ENCODE data around the gene THEM4. TPM values are rescaled to one million over a fixed set of nuclear protein-coding genes. Genes with fewer than 3 reads are reported as not detected.

THEM4 gene
- total RNA-seq, 3 donors from 2014 or later, result 21.6 to 23.7 (median 22.2) TPM

DNA sequence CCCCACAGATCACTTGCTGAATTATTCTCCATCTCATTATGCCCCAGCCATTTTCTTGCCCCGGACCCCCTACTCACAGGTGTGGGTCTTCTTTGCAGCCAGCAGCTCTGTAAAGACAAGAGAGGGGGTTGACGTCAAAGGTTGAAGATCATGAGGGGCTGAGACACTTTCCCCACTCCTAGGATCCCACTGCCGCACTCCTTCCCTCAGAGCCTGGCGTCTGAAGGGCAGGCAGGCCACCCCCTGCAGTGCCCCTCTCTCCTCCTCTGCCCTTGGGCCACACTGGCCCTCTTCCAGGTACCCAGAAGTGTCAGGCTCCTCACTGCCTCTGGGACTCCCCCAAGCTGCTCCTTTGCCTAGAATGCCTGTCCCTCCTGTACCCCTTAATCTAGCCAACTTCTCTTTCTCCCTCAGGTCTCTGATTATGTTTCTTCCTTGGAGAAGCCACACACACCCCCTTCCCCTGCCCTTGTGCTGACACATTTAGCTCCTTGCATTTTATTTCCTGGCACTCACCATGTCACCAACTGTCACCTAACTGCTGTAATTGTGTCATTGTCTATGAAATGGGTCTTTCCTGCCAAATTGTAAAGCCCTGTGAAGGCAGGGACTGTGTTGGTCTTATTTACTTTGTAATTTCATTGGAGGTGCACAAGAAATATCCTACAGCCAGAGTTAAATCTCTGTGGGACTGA, 79.8 kb downstream of the THEM4 start:
- intact Hi-C loops (cut with DNase I; ENCODE audit: low total_unique reads), result no loop called here
- DNase-seq (ENCODE audit: low spot score in 2 of 2), result no peak
- peak overlapping the region; percentile 91 to 95 for H3K27ac ChIP-seq

DNA sequence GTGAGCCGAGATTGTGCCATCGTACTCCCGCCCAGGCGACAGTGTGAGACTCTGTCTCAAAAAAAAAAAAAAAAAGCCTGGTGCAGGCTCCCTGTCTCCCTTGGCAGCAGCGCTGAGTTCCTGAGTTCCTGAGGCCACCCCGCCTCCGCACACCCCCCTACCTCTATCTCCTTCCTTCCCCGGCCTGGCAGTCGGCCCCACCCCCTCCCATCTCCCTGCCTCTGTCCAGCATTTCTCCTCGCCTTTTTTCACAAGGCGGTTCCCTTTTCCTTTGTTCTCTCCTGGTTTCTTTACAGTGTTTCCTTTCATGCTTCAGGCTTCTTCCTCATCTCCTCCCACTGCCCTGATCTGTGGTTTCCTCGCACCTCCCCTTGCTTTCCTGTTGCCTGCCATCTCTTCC, 80.4 kb downstream of the THEM4 start:
- Histone ChIP-seq H3K4me1 (peaks cover 3 to 25% of the 10 kb centered on the region in 2 donors), H3K4me3 (no peak overlapping the region), H3K9me3 (no peaks in the 10 kb centered on the region), H3K27me3 (no peaks in the 10 kb centered on the region), H3K36me3 (no peaks in the 10 kb centered on the region), H3K27ac (peak overlapping the region; percentile 91 to 95)
- intact Hi-C loops (cut with DNase I; ENCODE audit: low total_unique reads), result no loop called here
- TF ChIP-seq POLR2A (IDR thresholded peaks at IDR 0.05) (no peak), POLR2AphosphoS5 (IDR thresholded peaks at IDR 0.05) (no peak)
- TF ChIP-seq, protein P1, sequence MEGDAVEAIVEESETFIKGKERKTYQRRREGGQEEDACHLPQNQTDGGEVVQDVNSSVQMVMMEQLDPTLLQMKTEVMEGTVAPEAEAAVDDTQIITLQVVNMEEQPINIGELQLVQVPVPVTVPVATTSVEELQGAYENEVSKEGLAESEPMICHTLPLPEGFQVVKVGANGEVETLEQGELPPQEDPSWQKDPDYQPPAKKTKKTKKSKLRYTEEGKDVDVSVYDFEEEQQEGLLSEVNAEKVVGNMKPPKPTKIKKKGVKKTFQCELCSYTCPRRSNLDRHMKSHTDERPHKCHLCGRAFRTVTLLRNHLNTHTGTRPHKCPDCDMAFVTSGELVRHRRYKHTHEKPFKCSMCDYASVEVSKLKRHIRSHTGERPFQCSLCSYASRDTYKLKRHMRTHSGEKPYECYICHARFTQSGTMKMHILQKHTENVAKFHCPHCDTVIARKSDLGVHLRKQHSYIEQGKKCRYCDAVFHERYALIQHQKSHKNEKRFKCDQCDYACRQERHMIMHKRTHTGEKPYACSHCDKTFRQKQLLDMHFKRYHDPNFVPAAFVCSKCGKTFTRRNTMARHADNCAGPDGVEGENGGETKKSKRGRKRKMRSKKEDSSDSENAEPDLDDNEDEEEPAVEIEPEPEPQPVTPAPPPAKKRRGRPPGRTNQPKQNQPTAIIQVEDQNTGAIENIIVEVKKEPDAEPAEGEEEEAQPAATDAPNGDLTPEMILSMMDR (IDR thresholded peaks at IDR 0.05), result no peak
- peak; percentile 79 to 86 for DNase-seq (ENCODE audit: low spot score in 2 of 2)

More for the DNA sequence above, 79.8 kb downstream of the THEM4 start:
- TF ChIP-seq, protein P1 (IDR thresholded peaks at IDR 0.05), result no peak
- TF ChIP-seq POLR2AphosphoS5 (IDR thresholded peaks at IDR 0.05), result no peak
- no peak for TF ChIP-seq POLR2A (IDR thresholded peaks at IDR 0.05)
- H3K9me3 ChIP-seq, result no peaks in the 10 kb centered on the region
- peak overlapping the region in 1 of 3 donors; percentile 64 for H3K4me3 ChIP-seq
- H3K27me3 ChIP-seq, result no peaks in the 10 kb centered on the region
- peaks cover 3 to 25% of the 10 kb centered on the region in 2 donors for H3K4me1 ChIP-seq
- no peaks in the 10 kb centered on the region for H3K36me3 ChIP-seq

DNA sequence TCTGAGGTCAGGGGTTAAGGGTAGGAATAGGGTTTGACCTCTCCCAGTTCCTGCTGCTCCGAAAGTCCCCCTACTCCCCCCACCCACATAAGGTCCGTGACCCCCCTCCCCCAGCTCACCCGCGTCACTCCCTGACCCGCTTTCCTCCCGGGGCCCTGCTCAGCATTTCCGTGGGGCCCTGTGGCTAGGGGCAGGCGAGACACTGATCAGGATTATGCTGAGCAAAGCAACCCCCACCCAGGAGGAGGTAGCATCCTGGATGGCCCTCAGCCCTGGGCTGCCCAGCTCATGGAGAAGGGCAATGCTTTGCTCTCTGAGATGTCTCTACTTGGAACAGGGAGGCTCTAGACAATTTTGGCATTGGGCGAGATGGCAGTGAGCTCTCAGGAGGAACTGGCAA, 81.5 kb downstream of the THEM4 start:
- peak overlapping the region in 1 of 2 donors; percentile 29 for H3K27ac ChIP-seq
- H3K4me3 ChIP-seq, result no peak overlapping the region
- TF ChIP-seq, protein P1 (IDR thresholded peaks at IDR 0.05), result no peak
- no peak for TF ChIP-seq POLR2A (IDR thresholded peaks at IDR 0.05)
- no peak for TF ChIP-seq POLR2AphosphoS5 (IDR thresholded peaks at IDR 0.05)
- H3K27me3 ChIP-seq, result no peaks in the 10 kb centered on the region
- peaks cover 3 to 22% of the 10 kb centered on the region in 2 donors for H3K4me1 ChIP-seq
- H3K36me3 ChIP-seq, result no peaks in the 10 kb centered on the region
- intact Hi-C loops (cut with DNase I; ENCODE audit: low total_unique reads), result no loop called here
- no peak for DNase-seq (ENCODE audit: low spot score in 2 of 2)
- H3K9me3 ChIP-seq, result no peaks in the 10 kb centered on the region

DNA sequence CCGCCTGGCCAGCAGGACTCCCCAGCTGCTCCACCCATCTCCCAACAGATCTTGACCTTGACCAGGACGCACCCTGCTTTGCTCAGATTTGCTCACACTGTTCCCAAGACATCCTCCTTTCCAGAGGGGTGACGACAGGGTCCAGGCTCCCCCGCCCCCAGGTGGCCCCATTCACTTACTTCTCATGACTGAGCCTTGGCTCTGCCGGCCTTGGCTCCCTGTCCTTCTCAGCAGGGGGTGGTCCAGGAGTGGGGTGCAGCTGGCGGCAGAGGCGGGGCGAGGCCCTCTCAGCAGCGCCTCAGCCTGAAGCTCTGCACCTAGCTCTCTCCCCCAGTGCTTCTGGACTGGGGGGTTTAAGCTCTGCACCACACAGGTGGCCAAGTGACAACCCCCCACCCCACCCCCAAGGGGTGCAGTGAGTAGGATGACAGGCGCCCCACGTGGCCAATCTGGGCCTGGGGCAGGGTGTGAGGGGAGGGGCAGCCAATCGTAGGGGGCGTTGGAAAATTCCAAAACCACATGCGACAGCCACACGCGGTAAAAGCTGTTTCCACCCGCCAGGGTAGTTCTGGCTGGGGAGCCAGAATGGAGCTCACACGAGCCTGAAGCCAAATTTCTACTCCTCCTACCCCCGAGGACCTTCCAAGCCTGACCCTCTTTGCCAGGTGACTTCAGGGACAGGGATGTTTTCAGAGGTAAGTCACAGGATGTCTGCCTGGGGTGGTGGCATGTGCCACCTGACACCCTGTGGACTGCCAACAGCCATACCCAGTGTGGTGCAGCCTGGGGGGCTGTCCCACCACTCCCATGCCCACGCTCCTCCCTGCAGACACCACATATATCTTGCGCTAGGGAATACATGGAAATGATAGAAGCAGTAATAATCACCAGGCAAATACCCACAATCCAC, 83.3 kb downstream of the THEM4 start:
- Histone ChIP-seq H3K4me3 (no peak overlapping the region), H3K27me3 (no peaks in the 10 kb centered on the region), H3K4me1 (peaks cover 3 to 15% of the 10 kb centered on the region in 2 donors), H3K9me3 (no peaks in the 10 kb centered on the region), H3K27ac (peak overlapping the region in 1 of 2 donors; percentile 19), H3K36me3 (no peaks in the 10 kb centered on the region)
- DNase-seq (ENCODE audit: low spot score in 2 of 2), result no peak
- intact Hi-C loops (cut with DNase I; ENCODE audit: low total_unique reads), result no loop called here
- no peak for TF ChIP-seq POLR2A (IDR thresholded peaks at IDR 0.05)
- TF ChIP-seq POLR2AphosphoS5 (IDR thresholded peaks at IDR 0.05), result no peak
- TF ChIP-seq, protein P1 (IDR thresholded peaks at IDR 0.05), result no peak

DNA sequence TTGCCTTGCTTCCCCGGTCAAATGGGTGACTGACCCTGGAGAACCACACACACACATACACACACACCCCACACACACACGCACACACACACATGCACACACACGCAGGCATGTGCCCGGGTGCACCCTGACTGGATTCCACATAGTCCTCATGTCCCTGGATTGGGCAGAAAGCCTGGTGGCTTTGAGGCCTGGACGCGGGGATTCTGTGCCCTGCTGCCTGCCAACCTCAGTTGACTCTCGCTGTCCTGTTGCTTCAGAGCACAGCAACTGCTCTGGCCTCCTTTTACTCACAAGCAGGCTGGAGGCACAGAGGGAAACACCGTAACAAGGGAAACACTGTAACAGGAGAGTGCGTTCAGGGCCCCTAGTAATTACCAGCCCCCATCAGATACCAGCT, 84.1 kb downstream of the THEM4 start:
- H3K4me1 ChIP-seq, result peaks cover 3 to 15% of the 10 kb centered on the region in 2 donors
- H3K36me3 ChIP-seq, result no peaks in the 10 kb centered on the region
- no peak for DNase-seq (ENCODE audit: low spot score in 2 of 2)
- H3K27ac ChIP-seq, result no peak overlapping the region
- no peak overlapping the region for H3K4me3 ChIP-seq
- H3K27me3 ChIP-seq, result no peaks in the 10 kb centered on the region
- intact Hi-C loops (cut with DNase I; ENCODE audit: low total_unique reads), result no loop called here
- H3K9me3 ChIP-seq, result no peaks in the 10 kb centered on the region
- TF ChIP-seq POLR2AphosphoS5 (IDR thresholded peaks at IDR 0.05), result no peak
- TF ChIP-seq, protein P1 (IDR thresholded peaks at IDR 0.05), result no peak
- no peak for TF ChIP-seq POLR2A (IDR thresholded peaks at IDR 0.05)

Data from breast epithelium (tissue), 4 donors.